Measurements from ENCODE around the gene NDUFA8. TPM values are rescaled to one million over a fixed set of nuclear protein-coding genes. Genes with fewer than 3 reads are reported as not detected.

NDUFA8 gene
- total RNA-seq, 1 experiment from 2014 or later = 70.7 TPM

DNA sequence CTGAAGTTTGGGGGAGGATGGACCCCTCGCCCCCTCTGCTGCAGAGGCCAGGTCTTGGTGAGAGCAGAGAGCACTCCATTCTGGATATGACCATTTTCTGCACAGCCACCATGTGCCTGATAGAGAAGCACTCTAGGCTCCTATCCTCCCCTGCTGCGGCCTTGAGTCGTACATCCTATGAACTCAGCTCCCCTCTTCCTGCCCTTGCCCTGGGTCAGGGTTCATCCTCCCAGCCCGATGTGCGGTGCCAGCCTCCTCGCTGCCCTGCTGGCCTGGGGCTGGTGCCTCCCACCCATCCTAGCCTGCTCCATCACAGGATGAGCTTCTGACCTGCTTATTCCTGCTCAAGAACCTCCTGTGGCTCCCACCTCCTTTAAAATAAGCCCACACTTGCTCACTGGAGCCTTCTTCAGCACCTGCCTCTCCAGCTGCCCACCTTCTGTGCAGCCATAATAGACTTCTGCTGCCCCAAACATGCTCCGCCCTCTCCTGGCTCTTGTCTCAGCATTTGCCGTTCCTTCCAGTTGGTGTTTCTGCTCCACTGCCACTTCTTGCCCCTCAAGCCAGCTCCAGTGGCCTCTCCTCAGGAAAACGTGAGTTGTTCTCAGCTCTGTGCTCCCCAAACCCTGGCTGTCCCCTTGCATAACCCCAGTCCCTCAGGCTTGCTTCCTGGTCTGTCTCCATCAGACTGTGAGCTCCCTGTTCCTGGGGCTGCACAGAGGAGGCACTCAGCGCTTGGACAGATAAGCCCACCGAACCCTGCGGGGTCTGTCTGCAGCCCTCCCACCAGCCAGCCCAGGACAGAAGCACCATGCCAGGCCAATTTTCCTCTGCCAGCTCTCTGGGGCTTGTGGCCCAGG, 44.2 kb downstream of the NDUFA8 start (continued):
- TF ChIP-seq, protein P1, sequence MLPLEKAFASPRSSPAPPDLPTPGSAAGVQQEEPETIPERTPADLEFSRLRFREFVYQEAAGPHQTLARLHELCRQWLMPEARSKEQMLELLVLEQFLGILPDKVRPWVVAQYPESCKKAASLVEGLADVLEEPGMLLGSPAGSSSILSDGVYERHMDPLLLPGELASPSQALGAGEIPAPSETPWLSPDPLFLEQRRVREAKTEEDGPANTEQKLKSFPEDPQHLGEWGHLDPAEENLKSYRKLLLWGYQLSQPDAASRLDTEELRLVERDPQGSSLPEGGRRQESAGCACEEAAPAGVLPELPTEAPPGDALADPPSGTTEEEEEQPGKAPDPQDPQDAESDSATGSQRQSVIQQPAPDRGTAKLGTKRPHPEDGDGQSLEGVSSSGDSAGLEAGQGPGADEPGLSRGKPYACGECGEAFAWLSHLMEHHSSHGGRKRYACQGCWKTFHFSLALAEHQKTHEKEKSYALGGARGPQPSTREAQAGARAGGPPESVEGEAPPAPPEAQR (CRISPR knock-in tag; IDR thresholded peaks at IDR 0.05) = no peak
- TF ChIP-seq ZNF416 (CRISPR knock-in tag; IDR thresholded peaks at IDR 0.05) (no peak), GRHL2 (CRISPR knock-in tag; IDR thresholded peaks at IDR 0.05; ENCODE audit: insufficient replicate concordance, severe bottlenecking) (no peak), ESRRA (CRISPR knock-in tag; IDR thresholded peaks at IDR 0.05; ENCODE audit: borderline replicate concordance) (no peak), KAT7 (CRISPR knock-in tag; IDR thresholded peaks at IDR 0.05; ENCODE audit: borderline replicate concordance) (no peak), ATF1 (CRISPR knock-in tag; IDR thresholded peaks at IDR 0.05) (no peak)
- TF ChIP-seq, protein P2, sequence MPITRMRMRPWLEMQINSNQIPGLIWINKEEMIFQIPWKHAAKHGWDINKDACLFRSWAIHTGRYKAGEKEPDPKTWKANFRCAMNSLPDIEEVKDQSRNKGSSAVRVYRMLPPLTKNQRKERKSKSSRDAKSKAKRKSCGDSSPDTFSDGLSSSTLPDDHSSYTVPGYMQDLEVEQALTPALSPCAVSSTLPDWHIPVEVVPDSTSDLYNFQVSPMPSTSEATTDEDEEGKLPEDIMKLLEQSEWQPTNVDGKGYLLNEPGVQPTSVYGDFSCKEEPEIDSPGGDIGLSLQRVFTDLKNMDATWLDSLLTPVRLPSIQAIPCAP (CRISPR knock-in tag; IDR thresholded peaks at IDR 0.05) = no peak

DNA sequence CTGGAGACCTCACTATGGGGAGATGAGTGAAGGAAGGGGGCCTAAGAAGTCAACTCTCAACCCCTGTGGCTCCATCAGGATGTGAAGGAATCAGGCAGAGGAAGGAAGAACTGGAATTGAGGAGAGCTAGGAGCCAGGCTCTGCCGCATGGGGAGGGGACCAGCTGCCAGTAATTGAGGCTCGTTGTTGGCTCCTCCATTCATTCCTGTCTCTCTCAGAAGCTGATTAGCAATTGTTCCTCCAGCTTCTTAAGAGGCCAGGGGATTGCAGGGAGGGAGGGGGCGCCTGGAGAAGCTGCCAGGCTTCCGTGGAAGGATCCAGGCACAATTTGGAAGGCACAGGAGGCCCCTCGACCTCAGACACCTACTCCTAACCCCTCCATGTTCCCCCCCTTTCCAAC, 46.0 kb downstream of the NDUFA8 start:
- Mint-ChIP-seq H3K4me3 (no peak overlapping the region), H3K36me3 (no peaks in the 10 kb centered on the region), H3K27me3 (ENCODE audit: low read depth) (no peaks in the 10 kb centered on the region; the same call in none of the 2 replicates), H3K9me3 (no peaks in the 10 kb centered on the region), H3K27ac (no peak overlapping the region), H3K4me1 (peaks cover 37% of the 10 kb centered on the region)
- no peak for DNase-seq (ENCODE audit: low spot score)
- CTCF ChIA-PET = interaction anchor here (1.2 to 24.3 kb wide), 4 partner anchors 9 to 237 kb away, joined by 5 to 627 read pairs (median 22); no protein-coding TSS in a partner anchor
- POLR2A ChIA-PET = no interaction called here
- ATAC-seq = no peak
- TF ChIP-seq SMAD4 (CRISPR knock-in tag; IDR thresholded peaks at IDR 0.05) (no peak), ZNF232 (CRISPR knock-in tag; IDR thresholded peaks at IDR 0.05) (no peak), TEAD4 (CRISPR knock-in tag; IDR thresholded peaks at IDR 0.05) (no peak), RELA (CRISPR knock-in tag; IDR thresholded peaks at IDR 0.05; ENCODE audit: borderline replicate concordance) (no peak)
- TF ChIP-seq, protein P3, sequence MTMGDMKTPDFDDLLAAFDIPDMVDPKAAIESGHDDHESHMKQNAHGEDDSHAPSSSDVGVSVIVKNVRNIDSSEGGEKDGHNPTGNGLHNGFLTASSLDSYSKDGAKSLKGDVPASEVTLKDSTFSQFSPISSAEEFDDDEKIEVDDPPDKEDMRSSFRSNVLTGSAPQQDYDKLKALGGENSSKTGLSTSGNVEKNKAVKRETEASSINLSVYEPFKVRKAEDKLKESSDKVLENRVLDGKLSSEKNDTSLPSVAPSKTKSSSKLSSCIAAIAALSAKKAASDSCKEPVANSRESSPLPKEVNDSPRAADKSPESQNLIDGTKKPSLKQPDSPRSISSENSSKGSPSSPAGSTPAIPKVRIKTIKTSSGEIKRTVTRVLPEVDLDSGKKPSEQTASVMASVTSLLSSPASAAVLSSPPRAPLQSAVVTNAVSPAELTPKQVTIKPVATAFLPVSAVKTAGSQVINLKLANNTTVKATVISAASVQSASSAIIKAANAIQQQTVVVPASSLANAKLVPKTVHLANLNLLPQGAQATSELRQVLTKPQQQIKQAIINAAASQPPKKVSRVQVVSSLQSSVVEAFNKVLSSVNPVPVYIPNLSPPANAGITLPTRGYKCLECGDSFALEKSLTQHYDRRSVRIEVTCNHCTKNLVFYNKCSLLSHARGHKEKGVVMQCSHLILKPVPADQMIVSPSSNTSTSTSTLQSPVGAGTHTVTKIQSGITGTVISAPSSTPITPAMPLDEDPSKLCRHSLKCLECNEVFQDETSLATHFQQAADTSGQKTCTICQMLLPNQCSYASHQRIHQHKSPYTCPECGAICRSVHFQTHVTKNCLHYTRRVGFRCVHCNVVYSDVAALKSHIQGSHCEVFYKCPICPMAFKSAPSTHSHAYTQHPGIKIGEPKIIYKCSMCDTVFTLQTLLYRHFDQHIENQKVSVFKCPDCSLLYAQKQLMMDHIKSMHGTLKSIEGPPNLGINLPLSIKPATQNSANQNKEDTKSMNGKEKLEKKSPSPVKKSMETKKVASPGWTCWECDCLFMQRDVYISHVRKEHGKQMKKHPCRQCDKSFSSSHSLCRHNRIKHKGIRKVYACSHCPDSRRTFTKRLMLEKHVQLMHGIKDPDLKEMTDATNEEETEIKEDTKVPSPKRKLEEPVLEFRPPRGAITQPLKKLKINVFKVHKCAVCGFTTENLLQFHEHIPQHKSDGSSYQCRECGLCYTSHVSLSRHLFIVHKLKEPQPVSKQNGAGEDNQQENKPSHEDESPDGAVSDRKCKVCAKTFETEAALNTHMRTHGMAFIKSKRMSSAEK (CRISPR knock-in tag; IDR thresholded peaks at IDR 0.05; ENCODE audit: borderline replicate concordance) = no peak
- TF ChIP-seq, protein P4, sequence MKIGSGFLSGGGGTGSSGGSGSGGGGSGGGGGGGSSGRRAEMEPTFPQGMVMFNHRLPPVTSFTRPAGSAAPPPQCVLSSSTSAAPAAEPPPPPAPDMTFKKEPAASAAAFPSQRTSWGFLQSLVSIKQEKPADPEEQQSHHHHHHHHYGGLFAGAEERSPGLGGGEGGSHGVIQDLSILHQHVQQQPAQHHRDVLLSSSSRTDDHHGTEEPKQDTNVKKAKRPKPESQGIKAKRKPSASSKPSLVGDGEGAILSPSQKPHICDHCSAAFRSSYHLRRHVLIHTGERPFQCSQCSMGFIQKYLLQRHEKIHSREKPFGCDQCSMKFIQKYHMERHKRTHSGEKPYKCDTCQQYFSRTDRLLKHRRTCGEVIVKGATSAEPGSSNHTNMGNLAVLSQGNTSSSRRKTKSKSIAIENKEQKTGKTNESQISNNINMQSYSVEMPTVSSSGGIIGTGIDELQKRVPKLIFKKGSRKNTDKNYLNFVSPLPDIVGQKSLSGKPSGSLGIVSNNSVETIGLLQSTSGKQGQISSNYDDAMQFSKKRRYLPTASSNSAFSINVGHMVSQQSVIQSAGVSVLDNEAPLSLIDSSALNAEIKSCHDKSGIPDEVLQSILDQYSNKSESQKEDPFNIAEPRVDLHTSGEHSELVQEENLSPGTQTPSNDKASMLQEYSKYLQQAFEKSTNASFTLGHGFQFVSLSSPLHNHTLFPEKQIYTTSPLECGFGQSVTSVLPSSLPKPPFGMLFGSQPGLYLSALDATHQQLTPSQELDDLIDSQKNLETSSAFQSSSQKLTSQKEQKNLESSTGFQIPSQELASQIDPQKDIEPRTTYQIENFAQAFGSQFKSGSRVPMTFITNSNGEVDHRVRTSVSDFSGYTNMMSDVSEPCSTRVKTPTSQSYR (CRISPR knock-in tag; IDR thresholded peaks at IDR 0.05) = no peak
- TF ChIP-seq, protein P5, sequence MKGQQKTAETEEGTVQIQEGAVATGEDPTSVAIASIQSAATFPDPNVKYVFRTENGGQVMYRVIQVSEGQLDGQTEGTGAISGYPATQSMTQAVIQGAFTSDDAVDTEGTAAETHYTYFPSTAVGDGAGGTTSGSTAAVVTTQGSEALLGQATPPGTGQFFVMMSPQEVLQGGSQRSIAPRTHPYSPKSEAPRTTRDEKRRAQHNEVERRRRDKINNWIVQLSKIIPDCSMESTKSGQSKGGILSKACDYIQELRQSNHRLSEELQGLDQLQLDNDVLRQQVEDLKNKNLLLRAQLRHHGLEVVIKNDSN (CRISPR knock-in tag; IDR thresholded peaks at IDR 0.05) = no peak
- TF ChIP-seq, protein P6, sequence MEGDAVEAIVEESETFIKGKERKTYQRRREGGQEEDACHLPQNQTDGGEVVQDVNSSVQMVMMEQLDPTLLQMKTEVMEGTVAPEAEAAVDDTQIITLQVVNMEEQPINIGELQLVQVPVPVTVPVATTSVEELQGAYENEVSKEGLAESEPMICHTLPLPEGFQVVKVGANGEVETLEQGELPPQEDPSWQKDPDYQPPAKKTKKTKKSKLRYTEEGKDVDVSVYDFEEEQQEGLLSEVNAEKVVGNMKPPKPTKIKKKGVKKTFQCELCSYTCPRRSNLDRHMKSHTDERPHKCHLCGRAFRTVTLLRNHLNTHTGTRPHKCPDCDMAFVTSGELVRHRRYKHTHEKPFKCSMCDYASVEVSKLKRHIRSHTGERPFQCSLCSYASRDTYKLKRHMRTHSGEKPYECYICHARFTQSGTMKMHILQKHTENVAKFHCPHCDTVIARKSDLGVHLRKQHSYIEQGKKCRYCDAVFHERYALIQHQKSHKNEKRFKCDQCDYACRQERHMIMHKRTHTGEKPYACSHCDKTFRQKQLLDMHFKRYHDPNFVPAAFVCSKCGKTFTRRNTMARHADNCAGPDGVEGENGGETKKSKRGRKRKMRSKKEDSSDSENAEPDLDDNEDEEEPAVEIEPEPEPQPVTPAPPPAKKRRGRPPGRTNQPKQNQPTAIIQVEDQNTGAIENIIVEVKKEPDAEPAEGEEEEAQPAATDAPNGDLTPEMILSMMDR (IDR thresholded peaks at IDR 0.05) = no peak
- TF ChIP-seq, protein P7, sequence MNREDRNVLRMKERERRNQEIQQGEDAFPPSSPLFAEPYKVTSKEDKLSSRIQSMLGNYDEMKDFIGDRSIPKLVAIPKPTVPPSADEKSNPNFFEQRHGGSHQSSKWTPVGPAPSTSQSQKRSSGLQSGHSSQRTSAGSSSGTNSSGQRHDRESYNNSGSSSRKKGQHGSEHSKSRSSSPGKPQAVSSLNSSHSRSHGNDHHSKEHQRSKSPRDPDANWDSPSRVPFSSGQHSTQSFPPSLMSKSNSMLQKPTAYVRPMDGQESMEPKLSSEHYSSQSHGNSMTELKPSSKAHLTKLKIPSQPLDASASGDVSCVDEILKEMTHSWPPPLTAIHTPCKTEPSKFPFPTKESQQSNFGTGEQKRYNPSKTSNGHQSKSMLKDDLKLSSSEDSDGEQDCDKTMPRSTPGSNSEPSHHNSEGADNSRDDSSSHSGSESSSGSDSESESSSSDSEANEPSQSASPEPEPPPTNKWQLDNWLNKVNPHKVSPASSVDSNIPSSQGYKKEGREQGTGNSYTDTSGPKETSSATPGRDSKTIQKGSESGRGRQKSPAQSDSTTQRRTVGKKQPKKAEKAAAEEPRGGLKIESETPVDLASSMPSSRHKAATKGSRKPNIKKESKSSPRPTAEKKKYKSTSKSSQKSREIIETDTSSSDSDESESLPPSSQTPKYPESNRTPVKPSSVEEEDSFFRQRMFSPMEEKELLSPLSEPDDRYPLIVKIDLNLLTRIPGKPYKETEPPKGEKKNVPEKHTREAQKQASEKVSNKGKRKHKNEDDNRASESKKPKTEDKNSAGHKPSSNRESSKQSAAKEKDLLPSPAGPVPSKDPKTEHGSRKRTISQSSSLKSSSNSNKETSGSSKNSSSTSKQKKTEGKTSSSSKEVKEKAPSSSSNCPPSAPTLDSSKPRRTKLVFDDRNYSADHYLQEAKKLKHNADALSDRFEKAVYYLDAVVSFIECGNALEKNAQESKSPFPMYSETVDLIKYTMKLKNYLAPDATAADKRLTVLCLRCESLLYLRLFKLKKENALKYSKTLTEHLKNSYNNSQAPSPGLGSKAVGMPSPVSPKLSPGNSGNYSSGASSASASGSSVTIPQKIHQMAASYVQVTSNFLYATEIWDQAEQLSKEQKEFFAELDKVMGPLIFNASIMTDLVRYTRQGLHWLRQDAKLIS (CRISPR knock-in tag; IDR thresholded peaks at IDR 0.05; ENCODE audit: borderline replicate concordance) = no peak

Measured in WTC11 (cell line).